HepG2 (cell line): ENCODE results near the gene PPP1R7. TPM values are rescaled to one million over a fixed set of nuclear protein-coding genes. Genes with fewer than 3 reads are reported as not detected.

Source experiments
- CBFB ChIP-seq: sonication (generic); formaldehyde crosslinking; IDR thresholded peaks from 2 replicates; pipeline ENCODE4 v1.4.0; 2020; ENCODE audit warnings: missing genetic modification reagents
- HDAC6 ChIP-seq: fragments of 200-600 bp; sonication (generic); IDR thresholded peaks from 2 replicates; pipeline ENCODE4 v1.7.0; 2017; ENCODE audit warnings: mild to moderate bottlenecking, antibody characterized with exemption, low read length, low read depth
- HIVEP1 ChIP-seq: sonication (generic); formaldehyde crosslinking; IDR thresholded peaks from 2 replicates; pipeline ENCODE4 v1.4.0; 2020; ENCODE audit warnings: mild to moderate bottlenecking, missing genetic modification reagents
- HOXA3 ChIP-seq: sonication (generic); formaldehyde crosslinking; IDR thresholded peaks from 2 replicates; pipeline ENCODE4 v1.5.0; 2020; ENCODE audit warnings: missing genetic modification reagents
- MXD3 ChIP-seq: IDR thresholded peaks from 2 replicates; pipeline ENCODE4 v1.6.1; 2016; ENCODE audit warnings: mild to moderate bottlenecking, missing biosample characterization, missing genetic modification reagents
- NR2C2 ChIP-seq: sonication (generic); formaldehyde crosslinking; IDR thresholded peaks from 2 replicates; pipeline ENCODE4 v1.4.0; 2020; ENCODE audit warnings: missing genetic modification reagents, mild to moderate bottlenecking, moderate library complexity, borderline replicate concordance
- PRDM10 ChIP-seq: sonication (generic); formaldehyde crosslinking; IDR thresholded peaks from 2 replicates; pipeline ENCODE4 v1.4.0; 2020; ENCODE audit warnings: low read depth, missing genetic modification reagents
- SMAD1 ChIP-seq: sonication (generic); formaldehyde crosslinking; IDR thresholded peaks from 2 replicates; pipeline ENCODE4 v1.4.0; 2020; ENCODE audit warnings: missing genetic modification reagents, low read depth, mild to moderate bottlenecking, borderline replicate concordance
- SMARCC2 ChIP-seq: fragments of 450-650 bp; IDR thresholded peaks from 2 replicates; pipeline ENCODE4 v1.6.1; 2017; ENCODE audit warnings: antibody characterized with exemption, mild to moderate bottlenecking
- ZBTB25 ChIP-seq: IDR thresholded peaks from 2 replicates; pipeline ENCODE4 v1.6.1; 2018; ENCODE audit warnings: missing genetic modification reagents
- ZBTB44 ChIP-seq: sonication (generic); formaldehyde crosslinking; IDR thresholded peaks from 2 replicates; pipeline ENCODE4 v1.4.0; 2020; ENCODE audit warnings: missing genetic modification reagents
- ZBTB49 ChIP-seq: sonication (generic); formaldehyde crosslinking; IDR thresholded peaks from 2 replicates; pipeline ENCODE4 v1.4.0; 2020; ENCODE audit warnings: missing genetic modification reagents, borderline replicate concordance
- ZFP1 ChIP-seq: IDR thresholded peaks from 2 replicates; pipeline ENCODE4 v1.6.1; 2016
- ZNF234 ChIP-seq: sonication (generic); formaldehyde crosslinking; conservative IDR thresholded peaks from 2 replicates; pipeline ENCODE4 v1.5.1; 2020; ENCODE audit warnings: mild to moderate bottlenecking, missing genetic modification reagents
- ZNF770 ChIP-seq: sonication (generic); formaldehyde crosslinking; IDR thresholded peaks from 2 replicates; pipeline ENCODE4 v1.5.0; 2020; ENCODE audit warnings: mild to moderate bottlenecking, missing genetic modification reagents
- polyA plus RNA-seq, 8 experiments: library from polyadenylated mRNA; depleted of rRNA in 3 of 8; stranded (reverse) in 7 of 8; unstranded in 1 of 8; fragments of >200 nt; fragmentation: Illumina TruSeq in 4 of 8; extraction: Trizol in 4 of 8; gene quantifications; 2 replicates each; pipeline versions ENCODE4 v1.2.1 to v1.2.3, GENCODE V29; 2011 to 2016; ENCODE audit warnings: low read depth in 4 of 8, missing spikeins in 1 of 8, mixed read lengths in 1 of 8; ENCODE audit not compliant: insufficient read depth in 1 of 8
- total RNA-seq, 5 experiments: library from RNA; depleted of rRNA; stranded (reverse); fragments of >200 nt; fragmentation: Illumina TruSeq; extraction: Trizol; gene quantifications; 2 replicates each; pipeline ENCODE4 v1.2.3, GENCODE V29; 2016; ENCODE audit warnings: low read depth in 1 of 5

Gene PPP1R7
- total and polyA plus RNA-seq, 2 of the 13 experiments (the other 11 are each of a cell fraction or from before 2014, with no cell fraction given), result 33.3 to 67.9 TPM

GRCh38 chr2:241102239-241102803, 47.9 kb upstream of the PPP1R7 start, which contains the start of gene MTERF4 (continued):
- TF ChIP-seq ZNF234 (CRISPR knock-in tag) (peak; percentile 98), HOXA3 (CRISPR knock-in tag) (peak; percentile 100), ZBTB44 (CRISPR knock-in tag) (peak; percentile 95), CBFB (CRISPR knock-in tag) (peak; percentile 99), PRDM10 (CRISPR knock-in tag) (peak; percentile 92), SMARCC2 (no peak), MXD3 (peak; percentile 98), SMAD1 (CRISPR knock-in tag) (peak; percentile 100), ZFP1 (CRISPR knock-in tag) (peak; percentile 98), ZBTB49 (CRISPR knock-in tag) (peak; percentile 95), NR2C2 (peak; percentile 90), HIVEP1 (CRISPR knock-in tag) (peak; percentile 99), ZNF770 (CRISPR knock-in tag) (peak; percentile 88), ZBTB25 (CRISPR knock-in tag) (peak; percentile 100), HDAC6 (no peak)
